CD1c-positive myeloid dendritic cell (primary cell): ENCODE results near the gene DLGAP4.

ENCODE experiments used
- DNase-seq: peaks from one replicate; pipeline ENCODE4 v3.0.0-alpha.2; 2016; ENCODE audit errors: extremely low spot score

Gene DLGAP4

GRCh38 chr20:36538026-36538722, 232.0 kb downstream of the DLGAP4 start:
- DNase-seq: no peak

GRCh38 chr20:36540551-36541211, 234.5 kb downstream of the DLGAP4 start:
- peak; percentile 31 for DNase-seq

DNA sequence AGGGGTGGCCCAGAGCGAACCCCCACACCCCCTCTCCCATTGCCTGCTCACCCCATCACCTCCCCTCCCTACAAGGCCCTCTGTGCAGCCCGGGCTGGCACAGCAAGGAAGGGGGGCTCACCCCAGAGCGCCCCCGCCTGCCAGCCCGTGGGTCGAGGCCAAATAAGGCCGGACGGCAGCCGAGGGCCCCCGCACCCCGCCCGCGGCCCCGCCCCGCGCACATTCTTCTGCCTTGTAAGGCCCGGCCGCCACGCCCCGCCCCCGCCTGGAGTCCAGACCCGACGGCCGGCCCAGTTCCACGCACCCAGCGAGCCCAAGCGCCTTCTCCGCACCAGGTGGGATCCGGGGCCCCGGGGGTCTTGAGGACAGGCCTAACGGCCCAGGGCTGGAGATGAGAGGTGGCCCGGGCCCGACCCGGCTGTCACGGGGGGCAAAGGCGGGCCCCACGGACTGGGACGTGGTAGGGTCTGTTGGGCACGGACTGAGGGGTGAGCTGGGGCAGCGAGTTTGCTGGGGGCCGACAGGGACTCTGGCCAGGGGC, 235.2 kb downstream of the DLGAP4 start, which contains the start of gene MYL9:
TSS of gene MYL9 (plus strand) at position 293 of the 541 bp plus-strand sequence. CDS start 3,366 bp downstream, outside the sequence.
- DNase-seq: peak; percentile 54

GRCh38 chr20:36541768-36542488, 235.8 kb downstream of the DLGAP4 start:
- DNase-seq: no peak

DNA sequence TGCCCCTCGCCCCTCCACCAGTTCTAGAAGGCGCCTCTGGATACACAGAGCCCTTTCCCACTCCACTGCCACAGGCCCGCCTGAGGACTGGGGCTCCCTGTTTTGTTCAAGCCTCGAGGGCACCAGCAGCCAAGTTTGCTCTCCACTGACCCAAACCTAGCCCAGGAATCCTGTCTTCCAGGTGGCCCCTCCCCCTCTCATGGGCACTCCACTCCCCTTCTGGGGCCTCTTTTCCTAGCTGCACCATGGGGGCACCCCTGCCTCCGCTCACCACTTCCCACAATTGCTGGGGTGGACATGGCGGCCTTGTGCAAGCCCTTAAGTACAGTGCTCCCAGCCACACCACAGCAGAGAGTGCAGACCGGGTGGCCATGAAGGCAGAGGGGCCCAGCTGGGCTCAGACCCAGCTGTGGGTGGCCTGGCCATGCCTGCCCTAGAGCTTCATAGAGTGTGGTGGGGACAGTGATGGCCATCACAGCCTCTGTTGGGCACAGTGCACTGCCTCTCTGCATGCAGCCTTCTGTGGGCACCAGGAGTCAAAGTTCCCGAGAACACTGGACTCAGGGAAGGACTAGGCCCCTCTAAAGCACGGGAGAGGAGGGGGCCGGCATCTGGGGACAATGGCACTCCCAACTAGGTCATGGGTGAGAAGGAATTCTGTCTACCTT, 236.5 kb downstream of the DLGAP4 start:
- DNase-seq: no peak

DNA sequence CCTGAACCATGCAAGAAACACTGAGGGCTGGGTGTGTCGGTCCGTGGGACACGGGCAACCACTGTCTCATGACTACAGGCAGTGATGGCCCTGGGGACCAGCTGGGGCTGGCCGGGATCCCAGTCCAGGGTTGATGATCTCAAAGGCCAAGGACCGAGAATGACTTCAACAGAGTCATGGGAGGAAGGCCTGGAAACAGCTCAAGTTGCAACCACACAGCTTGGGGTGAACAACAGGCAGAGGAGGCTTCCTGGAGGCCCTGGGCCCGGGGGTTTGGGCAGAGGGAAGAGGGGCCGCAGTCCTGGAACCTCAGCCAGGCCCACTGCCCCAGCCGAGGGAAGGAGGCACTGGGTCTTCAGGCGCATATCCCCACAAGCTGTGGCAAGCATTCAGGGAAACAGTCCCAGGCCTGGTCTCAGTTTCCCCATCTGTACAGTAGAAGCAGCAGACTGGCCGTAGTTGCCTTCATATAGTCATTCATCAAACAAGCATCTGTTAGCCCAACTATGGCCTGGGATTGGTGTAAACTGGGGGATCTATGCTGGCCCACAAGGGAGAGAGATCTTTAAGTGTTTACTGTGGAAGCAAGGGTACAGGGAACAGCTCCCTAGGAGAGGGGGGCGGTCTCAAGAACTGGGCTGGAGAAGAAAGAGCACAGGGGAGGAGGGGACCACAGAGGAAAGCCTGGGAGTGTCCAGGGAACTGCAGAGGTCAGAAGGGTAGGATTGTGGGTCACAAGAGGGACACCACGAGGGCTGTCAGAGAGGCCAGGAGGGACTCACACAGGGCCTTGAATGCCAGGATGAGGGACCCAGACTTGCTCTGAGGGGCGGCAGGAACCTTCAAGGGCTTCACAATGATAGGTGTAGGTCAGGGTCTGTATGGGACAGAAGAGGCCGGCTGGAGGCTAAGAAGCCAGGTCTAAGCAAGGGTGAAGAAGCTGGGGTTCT, 237.3 kb downstream of the DLGAP4 start:
- no peak for DNase-seq

- no peak for DNase-seq
Measured at GRCh38 chr20:36544134-36545018, 238.2 kb downstream of the DLGAP4 start.

DNA sequence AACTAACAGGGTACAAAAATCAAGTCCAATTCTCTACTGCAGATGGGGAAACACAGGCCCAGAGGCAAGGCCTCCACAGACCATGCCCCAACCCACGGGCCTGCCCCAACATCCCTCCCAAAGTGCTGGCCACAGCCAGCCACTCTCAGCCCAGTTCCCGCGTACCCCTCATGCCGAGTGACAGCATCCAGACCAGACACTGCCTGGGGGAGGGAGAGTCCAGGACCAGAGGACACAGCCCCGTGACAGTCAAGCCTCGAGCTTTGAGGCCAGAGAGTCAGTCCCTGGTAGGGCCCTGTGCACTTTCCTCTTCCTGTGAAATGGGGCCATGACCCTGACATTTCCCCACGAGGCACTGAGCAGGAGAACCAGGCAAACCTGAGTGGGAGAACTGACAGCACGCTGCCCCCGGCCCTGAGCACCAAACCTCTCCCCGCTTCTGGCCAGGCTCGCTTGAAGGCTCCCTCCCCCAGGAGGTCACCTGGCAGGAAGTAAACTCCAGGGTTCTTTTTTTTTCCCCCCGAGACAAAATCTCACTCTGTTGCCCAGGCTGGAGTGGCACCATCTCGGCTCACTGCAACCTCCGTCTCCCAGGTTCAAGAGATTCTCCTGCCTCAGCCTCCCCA, 240.1 kb downstream of the DLGAP4 start:
- DNase-seq: no peak

DNA sequence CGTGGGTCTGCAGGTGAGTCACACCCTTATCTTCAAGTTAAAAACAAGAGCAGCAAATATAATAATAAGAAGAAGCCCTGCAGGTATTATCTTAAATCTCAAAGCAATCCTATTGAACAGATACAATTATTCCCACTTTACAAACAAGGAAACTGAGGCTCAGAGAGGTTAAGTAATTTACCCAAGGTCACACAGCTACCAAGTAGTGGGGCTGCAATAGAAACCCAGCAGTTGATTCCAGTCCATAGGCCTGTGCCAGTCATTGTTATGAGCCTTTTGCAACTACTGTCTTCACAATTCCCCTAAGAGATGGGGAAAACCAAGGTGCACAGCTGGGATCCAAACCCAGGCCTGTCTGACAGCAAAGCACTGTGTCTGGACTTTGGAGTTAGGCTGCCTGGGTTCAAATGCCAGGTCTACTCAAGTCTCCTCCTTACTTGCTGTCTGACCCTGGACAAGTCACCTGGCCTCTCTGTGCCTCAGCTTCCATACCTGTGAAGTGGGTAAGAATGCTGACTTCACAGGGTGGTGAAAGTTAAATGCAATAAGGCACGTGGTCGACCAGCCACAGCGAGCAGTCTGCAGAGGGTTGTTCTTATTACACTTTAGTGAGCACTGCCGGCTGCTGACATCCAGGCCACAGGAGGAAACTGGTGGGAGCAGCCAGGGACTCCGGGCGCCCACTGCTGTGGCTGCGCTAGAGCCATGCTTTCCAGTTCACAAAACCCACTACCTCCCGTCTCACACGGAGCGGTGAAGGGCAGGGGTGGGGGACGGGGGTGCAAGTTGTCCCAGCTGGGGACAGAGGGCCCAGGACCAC, 241.3 kb downstream of the DLGAP4 start:
- no peak for DNase-seq

DNA sequence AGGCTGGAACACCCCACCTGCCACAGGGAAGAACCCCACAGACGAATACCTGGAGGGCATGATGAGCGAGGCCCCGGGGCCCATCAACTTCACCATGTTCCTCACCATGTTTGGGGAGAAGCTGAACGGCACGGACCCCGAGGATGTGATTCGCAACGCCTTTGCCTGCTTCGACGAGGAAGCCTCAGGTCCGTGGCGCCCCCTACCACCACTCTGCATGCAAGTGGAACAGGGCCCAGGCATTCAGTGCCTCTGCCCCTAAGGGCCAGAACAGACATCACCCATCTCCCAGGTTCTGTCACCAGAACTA, 241.8 kb downstream of the DLGAP4 start:
- DNase-seq: no peak

- DNase-seq: no peak
Measured at GRCh38 chr20:36548704-36549627, 242.8 kb downstream of the DLGAP4 start.

- no peak for DNase-seq
Measured at GRCh38 chr20:36549628-36549941, 243.4 kb downstream of the DLGAP4 start.

DNA sequence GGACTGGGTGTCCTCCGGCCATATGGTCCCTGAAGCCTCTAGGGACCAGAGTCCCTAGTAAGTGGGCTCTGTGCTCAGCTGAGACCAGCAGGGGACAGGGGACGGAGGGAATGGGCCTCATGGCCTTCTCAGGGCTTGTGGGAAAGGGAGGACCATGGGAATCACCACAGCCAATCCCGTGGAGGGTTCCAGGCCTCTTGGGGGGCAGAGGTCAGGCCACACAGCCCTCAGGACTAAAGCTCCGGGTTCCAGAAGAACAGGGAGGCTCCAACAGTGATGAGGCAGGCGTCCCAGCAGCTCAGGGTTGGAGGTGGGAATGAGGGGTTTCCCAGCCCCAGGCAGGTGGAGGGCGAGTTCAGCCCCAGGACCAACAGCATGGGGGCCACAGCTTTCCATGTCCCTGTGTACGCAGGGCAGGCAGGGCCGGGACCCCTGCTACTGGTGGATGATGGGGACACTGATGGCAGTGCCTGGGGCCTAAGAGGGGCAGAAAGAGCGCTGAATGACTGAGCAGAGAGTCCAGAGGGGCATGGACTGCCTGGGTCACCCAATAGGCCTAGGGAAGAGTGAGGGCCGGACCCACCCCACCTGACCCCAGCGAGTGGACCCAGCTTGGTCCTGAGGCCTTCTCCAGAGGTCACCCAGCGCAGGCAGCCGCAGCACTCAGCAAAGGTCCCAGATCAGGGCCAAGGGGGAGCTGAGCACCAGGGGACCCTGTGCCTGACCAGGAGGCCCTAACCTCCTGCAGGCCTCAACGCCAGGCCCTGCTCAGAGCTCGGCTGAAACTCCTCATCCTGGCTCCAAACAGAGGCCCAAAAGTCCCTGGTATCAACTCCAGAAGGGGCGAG, 244.0 kb downstream of the DLGAP4 start:
- DNase-seq: no peak

GRCh38 chr20:36550790-36551299, 244.7 kb downstream of the DLGAP4 start:
- no peak for DNase-seq

DNA sequence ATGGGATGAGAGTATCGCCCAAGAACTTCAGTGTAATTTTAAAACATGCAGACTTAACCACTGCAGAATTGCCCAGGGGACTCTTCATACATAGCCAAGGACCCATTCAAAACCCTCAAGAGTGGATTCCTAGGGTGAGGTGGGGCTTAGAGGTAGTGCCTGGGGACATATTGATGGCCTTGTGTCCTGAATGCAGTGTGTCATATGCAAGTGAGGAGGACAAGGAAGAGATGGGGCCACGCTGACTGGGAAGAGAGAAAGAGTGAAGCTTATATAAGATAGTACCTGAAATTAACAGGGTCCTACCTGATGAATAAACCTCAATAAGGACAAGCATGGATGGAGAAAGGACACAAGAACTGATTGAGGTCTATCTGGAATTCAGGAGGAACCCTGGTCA, 249.1 kb downstream of the DLGAP4 start:
- no peak for DNase-seq

DNA sequence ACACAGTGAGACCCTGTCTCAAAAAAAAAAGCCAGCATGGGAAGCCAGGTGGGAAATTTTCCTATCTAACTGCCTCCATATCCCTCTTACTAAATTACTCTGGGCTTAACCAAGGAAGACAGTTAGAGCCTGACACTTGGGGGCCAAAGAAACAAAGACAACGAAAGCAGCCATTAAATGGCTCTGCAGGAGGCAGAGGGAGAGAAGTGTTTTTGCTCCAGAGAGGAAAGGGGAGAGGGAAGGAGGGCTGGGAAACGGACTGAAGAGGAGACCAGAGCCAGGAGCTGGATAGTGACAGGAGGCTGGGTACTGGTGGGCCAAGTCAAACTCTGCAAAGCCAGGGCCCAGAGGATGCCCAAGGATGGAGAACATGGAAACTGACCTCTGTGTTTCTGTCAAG, 256.6 kb downstream of the DLGAP4 start:
- DNase-seq: no peak

DNA sequence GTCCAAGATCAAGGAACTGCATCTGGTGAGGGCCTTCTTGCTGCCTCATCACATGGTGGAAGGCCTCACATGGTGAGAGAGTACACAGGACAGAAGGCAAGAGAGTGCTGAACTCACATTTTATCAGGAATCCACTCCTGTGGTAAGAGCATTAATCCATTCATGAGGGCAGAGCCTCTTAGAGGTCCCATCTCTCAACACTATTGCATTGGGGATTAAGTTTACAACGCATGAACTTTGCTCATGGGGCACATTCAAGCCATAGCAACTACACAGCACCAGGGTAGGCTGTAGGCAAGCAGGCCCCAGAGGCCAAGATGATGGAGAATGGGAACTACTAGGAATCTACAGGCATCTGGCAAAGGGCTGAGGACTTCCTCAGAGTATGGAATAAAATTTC, 257.2 kb downstream of the DLGAP4 start:
- DNase-seq: no peak
